H1 (cell line): ENCODE data around the gene CDC25C. TPM values are rescaled to one million over a fixed set of nuclear protein-coding genes. Genes with fewer than 3 reads are reported as not detected.

Experiments used
- BACH1 ChIP-seq: IDR thresholded peaks from 2 replicates; pipeline ENCODE4 v1.6.1; 2012; ENCODE audit warnings: low read length, improper control_type of control experiment
- CREB1 ChIP-seq: IDR thresholded peaks from 2 replicates; pipeline ENCODE4 v1.6.1; 2012; ENCODE audit warnings: inconsistent platforms
- CTBP2 ChIP-seq: IDR thresholded peaks from 2 replicates; pipeline ENCODE4 v1.7.0; 2011; ENCODE audit warnings: borderline replicate concordance, mild to moderate bottlenecking, moderate library complexity, mixed read lengths, low read length; ENCODE audit not compliant: insufficient read depth, insufficient read length
- E2F6 ChIP-seq: IDR thresholded peaks from 2 replicates; pipeline ENCODE4 v1.6.1; 2012; ENCODE audit warnings: inconsistent platforms
- KDM5A ChIP-seq: fragments of 200-600 bp; IDR thresholded peaks from 2 replicates; pipeline ENCODE4 v1.7.1; 2012; ENCODE audit warnings: mild to moderate bottlenecking, low read length, inconsistent platforms, mixed read lengths
- NRF1 ChIP-seq: IDR thresholded peaks from 2 replicates; pipeline ENCODE4 v1.6.1; 2011; ENCODE audit warnings: mild to moderate bottlenecking, low read depth, low read length, improper control_type of control experiment
- POLR2A ChIP-seq, 2 experiments: IDR thresholded peaks; 1 replicate in 1 of 2; 2 replicates in 1 of 2; pipeline ENCODE4 v1.6.1; 2011; ENCODE audit warnings: low read depth in 2 of 2, low read length in 2 of 2, mild to moderate bottlenecking in 2 of 2; ENCODE audit errors: control extremely low read depth in 1 of 2
- RAD21 ChIP-seq, 2 experiments: IDR thresholded peaks in 1 of 2; conservative IDR thresholded peaks in 1 of 2; 2 replicates each; pipeline ENCODE4 v1.6.1; 2011; ENCODE audit warnings: low read depth in 2 of 2, low read length in 2 of 2, improper control_type of control experiment in 1 of 2, inconsistent platforms in 1 of 2, mild to moderate bottlenecking in 1 of 2, moderate library complexity in 1 of 2
- TAF1 ChIP-seq: IDR thresholded peaks from 2 replicates; pipeline ENCODE4 v1.6.1; 2011; ENCODE audit warnings: mild to moderate bottlenecking, low read depth, low read length
- ZNF274 ChIP-seq: IDR thresholded peaks from 2 replicates; pipeline ENCODE4 v1.7.0; 2012; ENCODE audit warnings: low read length, borderline replicate concordance; ENCODE audit errors: extremely low read depth
- polyA plus RNA-seq, 7 experiments: library from polyadenylated mRNA; depleted of rRNA in 3 of 7; stranded (reverse) in 5 of 7; unstranded in 2 of 7; fragments of >200 nt in 5 of 7; fragments of 200-250 nt in 2 of 7; gene quantifications; 1 replicate in 5 of 7; 2 replicates in 1 of 7; 4 replicates in 1 of 7; pipeline versions ENCODE4 v1.2.1 to v1.2.3, GENCODE V29; 2011 to 2013; ENCODE audit warnings: missing spikeins in 2 of 7, mixed read lengths in 2 of 7
- total RNA-seq: library from RNA; stranded (reverse); fragmentation: NEBNext Ultra II Directional; extraction: Animal tissue kit (Norgen Biotek cat#: 25700); gene quantifications from 2 replicates; pipeline ENCODE4 v1.2.1, GENCODE V29; 2021
- TF ChIP-seq, protein P1 (sequence below): IDR thresholded peaks from 2 replicates; pipeline ENCODE4 v1.6.1; 2012; ENCODE audit warnings: inconsistent platforms

CDC25C gene
- total and polyA plus RNA-seq, 2 of the 8 experiments (the other 6 are each of a cell fraction or from before 2014, with no cell fraction given): 18.4 to 20.8 TPM

DNA sequence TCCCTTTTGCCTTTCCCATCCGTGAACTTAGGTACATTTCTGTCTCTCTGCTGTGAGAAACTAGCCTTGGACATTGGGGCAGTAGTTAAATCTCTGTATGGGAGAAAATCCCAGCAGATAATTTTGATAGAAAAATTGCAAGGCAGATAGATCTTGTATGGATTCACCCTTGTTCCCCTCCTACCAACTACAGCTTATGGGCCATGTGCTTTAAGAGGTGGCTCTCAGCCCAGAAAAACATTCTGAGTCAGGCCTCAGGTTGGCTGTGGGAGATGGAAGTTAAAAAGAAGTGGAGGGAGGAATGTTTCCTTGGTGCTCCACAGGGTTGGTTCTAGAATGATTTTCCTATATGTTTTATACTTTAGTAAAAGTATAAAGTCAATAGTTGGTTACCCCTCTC lies 19.5 kb upstream of the CDC25C start (continued):
- no peak for TF ChIP-seq E2F6
- TF ChIP-seq CREB1: no peak
- no peak for TF ChIP-seq POLR2A (IDR thresholded peaks at IDR 0.05; ENCODE audit: control extremely low read depth in 1 of 2, low read depth in 2 of 2, low read length in 2 of 2)
- TF ChIP-seq TAF1: no peak
- no peak for TF ChIP-seq KDM5A
- TF ChIP-seq NRF1: no peak
- no peak for TF ChIP-seq RAD21 (IDR thresholded peaks at IDR 0.05 in 1 of 2, conservative IDR thresholded peaks at IDR 0.05 in 1 of 2; ENCODE audit: low read depth in 2 of 2, low read length in 2 of 2)
- TF ChIP-seq, protein P1, sequence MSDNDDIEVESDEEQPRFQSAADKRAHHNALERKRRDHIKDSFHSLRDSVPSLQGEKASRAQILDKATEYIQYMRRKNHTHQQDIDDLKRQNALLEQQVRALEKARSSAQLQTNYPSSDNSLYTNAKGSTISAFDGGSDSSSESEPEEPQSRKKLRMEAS: no peak
- no peak for TF ChIP-seq CTBP2
- TF ChIP-seq BACH1: no peak
- TF ChIP-seq ZNF274: no peak
